A549 (cell line): ENCODE data around the gene UFD1.

Experiments used
- CEBPB ChIP-seq, 2 experiments: fragments of >200 bp in 1 of 2; sonication (Bioruptor Twin) in 1 of 2; formaldehyde crosslinking in 1 of 2; IDR thresholded peaks; 2 replicates each; pipeline ENCODE4 v1.6.1; 2012 to 2016
- EHMT2 ChIP-seq: fragments of 200-600 bp; sonication (generic); IDR thresholded peaks from 2 replicates; pipeline ENCODE4 v1.6.1; 2016; ENCODE audit warnings: antibody characterized with exemption, low read depth, mild to moderate bottlenecking, moderate library complexity
- FOSB ChIP-seq: fragments of 250-450 bp; sonication (Bioruptor Pico); IDR thresholded peaks from 2 replicates; pipeline ENCODE4 v1.5.0; 2020; ENCODE audit warnings: mild to moderate bottlenecking, moderate library complexity
- MAZ ChIP-seq: fragments of 150-350 bp; IDR thresholded peaks from 2 replicates; pipeline ENCODE4 v1.6.1; 2014; ENCODE audit warnings: antibody characterized with exemption, low read depth, low read length, borderline replicate concordance
- POLR2A ChIP-seq: IDR thresholded peaks from 2 replicates; pipeline ENCODE4 v1.6.1; 2012; ENCODE audit warnings: mild to moderate bottlenecking, low read length
- POLR2AphosphoS2 ChIP-seq: conservative IDR thresholded peaks from 2 replicates; pipeline ENCODE4 v1.6.1; 2012; ENCODE audit warnings: low read length, improper control_type of control experiment, inconsistent platforms
- RAD21 ChIP-seq, 2 experiments: fragments of >200 bp in 1 of 2; sonication (Bioruptor Twin) in 1 of 2; formaldehyde crosslinking in 1 of 2; IDR thresholded peaks in 1 of 2; conservative IDR thresholded peaks in 1 of 2; 2 replicates in 1 of 2; 3 replicates in 1 of 2; pipeline ENCODE4 v1.6.1; 2012 to 2018; ENCODE audit warnings: inconsistent platforms in 1 of 2
- RCOR1 ChIP-seq: fragments of 150-350 bp; IDR thresholded peaks from 2 replicates; pipeline ENCODE4 v1.6.1; 2014; ENCODE audit warnings: antibody characterized with exemption, low read length, low read depth
- RNF2 ChIP-seq: fragments of 200-600 bp; sonication (generic); IDR thresholded peaks from 2 replicates; pipeline ENCODE4 v1.6.1; 2016; ENCODE audit warnings: low read depth, mild to moderate bottlenecking, antibody characterized with exemption, moderate library complexity, borderline replicate concordance
- SMC3 ChIP-seq: fragments of >200 bp; sonication (Bioruptor Twin); formaldehyde crosslinking; IDR thresholded peaks from 3 replicates; pipeline ENCODE4 v1.6.1; 2018; ENCODE audit warnings: inconsistent platforms
- TF ChIP-seq, protein P1 (sequence below): fragments of 200-600 bp; sonication (generic); IDR thresholded peaks from 2 replicates; pipeline ENCODE4 v1.6.1; 2016; ENCODE audit warnings: antibody characterized with exemption, mild to moderate bottlenecking, moderate library complexity
- TF ChIP-seq, protein P2 (sequence below): fragments of >200 bp; sonication (Bioruptor Twin); formaldehyde crosslinking; IDR thresholded peaks from 3 replicates; pipeline ENCODE4 v1.5.1; 2016

DNA sequence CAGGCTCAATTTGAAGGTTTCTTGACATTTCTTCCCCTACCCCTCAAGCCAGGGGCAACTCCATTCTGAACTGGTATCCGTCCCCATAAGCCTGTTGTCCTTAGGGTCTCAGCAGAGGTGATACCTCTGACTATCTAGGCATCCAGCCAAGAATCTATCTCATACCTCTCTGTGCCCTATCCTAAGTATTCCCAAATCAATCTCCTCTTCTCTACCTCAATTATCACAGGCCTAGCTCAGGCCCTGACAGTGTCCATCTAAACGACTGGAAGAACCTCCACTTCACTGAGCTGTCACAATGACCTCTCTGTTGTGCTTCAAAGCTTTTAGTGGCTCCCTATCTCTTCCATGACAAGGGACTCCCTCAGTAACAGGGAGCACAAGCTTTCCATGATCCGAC is 74.3 kb downstream of the UFD1 start:
- TF ChIP-seq, protein P1, sequence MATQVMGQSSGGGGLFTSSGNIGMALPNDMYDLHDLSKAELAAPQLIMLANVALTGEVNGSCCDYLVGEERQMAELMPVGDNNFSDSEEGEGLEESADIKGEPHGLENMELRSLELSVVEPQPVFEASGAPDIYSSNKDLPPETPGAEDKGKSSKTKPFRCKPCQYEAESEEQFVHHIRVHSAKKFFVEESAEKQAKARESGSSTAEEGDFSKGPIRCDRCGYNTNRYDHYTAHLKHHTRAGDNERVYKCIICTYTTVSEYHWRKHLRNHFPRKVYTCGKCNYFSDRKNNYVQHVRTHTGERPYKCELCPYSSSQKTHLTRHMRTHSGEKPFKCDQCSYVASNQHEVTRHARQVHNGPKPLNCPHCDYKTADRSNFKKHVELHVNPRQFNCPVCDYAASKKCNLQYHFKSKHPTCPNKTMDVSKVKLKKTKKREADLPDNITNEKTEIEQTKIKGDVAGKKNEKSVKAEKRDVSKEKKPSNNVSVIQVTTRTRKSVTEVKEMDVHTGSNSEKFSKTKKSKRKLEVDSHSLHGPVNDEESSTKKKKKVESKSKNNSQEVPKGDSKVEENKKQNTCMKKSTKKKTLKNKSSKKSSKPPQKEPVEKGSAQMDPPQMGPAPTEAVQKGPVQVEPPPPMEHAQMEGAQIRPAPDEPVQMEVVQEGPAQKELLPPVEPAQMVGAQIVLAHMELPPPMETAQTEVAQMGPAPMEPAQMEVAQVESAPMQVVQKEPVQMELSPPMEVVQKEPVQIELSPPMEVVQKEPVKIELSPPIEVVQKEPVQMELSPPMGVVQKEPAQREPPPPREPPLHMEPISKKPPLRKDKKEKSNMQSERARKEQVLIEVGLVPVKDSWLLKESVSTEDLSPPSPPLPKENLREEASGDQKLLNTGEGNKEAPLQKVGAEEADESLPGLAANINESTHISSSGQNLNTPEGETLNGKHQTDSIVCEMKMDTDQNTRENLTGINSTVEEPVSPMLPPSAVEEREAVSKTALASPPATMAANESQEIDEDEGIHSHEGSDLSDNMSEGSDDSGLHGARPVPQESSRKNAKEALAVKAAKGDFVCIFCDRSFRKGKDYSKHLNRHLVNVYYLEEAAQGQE: no peak
- TF ChIP-seq, protein P2, sequence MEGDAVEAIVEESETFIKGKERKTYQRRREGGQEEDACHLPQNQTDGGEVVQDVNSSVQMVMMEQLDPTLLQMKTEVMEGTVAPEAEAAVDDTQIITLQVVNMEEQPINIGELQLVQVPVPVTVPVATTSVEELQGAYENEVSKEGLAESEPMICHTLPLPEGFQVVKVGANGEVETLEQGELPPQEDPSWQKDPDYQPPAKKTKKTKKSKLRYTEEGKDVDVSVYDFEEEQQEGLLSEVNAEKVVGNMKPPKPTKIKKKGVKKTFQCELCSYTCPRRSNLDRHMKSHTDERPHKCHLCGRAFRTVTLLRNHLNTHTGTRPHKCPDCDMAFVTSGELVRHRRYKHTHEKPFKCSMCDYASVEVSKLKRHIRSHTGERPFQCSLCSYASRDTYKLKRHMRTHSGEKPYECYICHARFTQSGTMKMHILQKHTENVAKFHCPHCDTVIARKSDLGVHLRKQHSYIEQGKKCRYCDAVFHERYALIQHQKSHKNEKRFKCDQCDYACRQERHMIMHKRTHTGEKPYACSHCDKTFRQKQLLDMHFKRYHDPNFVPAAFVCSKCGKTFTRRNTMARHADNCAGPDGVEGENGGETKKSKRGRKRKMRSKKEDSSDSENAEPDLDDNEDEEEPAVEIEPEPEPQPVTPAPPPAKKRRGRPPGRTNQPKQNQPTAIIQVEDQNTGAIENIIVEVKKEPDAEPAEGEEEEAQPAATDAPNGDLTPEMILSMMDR: no peak
- no peak for TF ChIP-seq RCOR1
- no peak for TF ChIP-seq MAZ
- no peak for TF ChIP-seq SMC3
- no peak for TF ChIP-seq RNF2
- no peak for TF ChIP-seq CEBPB (IDR thresholded peaks at IDR 0.05)
- TF ChIP-seq EHMT2: no peak
- no peak for TF ChIP-seq POLR2A
- no peak for TF ChIP-seq POLR2AphosphoS2
- TF ChIP-seq RAD21 (conservative IDR thresholded peaks at IDR 0.05 in 1 of 2, IDR thresholded peaks at IDR 0.05 in 1 of 2): no peak
- no peak for TF ChIP-seq FOSB (CRISPR knock-in tag)
